OCI-M1 (cell line): ENCODE measurements around the gene KLF14.
A peak's percentile ranks its signal among the peaks of the same experiment; 100 is the strongest.
"Not testable (repeated sequence)": the region's sequence is repeated elsewhere in the genome, so short reads cannot be mapped to it uniquely, and the experiment has no call there.

Experiments used
- DNase-seq: peaks from one replicate; lab custom pipeline; 2025; lab: John Stamatoyannopoulos, UW

KLF14 gene

GRCh38 chr7:130733931-130734814, at the start of gene KLF14:
Gene KLF14 (minus strand): TSS chr7:130734207. CDS start chr7:130734033, 174 bp downstream.
- peak; percentile 35 for DNase-seq

- DNase-seq = no peak
Observed at GRCh38 chr7:130781346-130781745, 47.3 kb upstream of the KLF14 start.

- no peak for DNase-seq
Observed at GRCh38 chr7:130777426-130777825, 43.4 kb upstream of the KLF14 start.

- DNase-seq = not testable (repeated sequence)
Observed at GRCh38 chr7:130772456-130772855, 38.4 kb upstream of the KLF14 start.

GRCh38 chr7:130768854-130769253, 34.8 kb upstream of the KLF14 start:
- DNase-seq = no peak

- DNase-seq = not testable (repeated sequence)
Observed at GRCh38 chr7:130764569-130764968, 30.6 kb upstream of the KLF14 start.

- DNase-seq = peak; percentile 60
Observed at GRCh38 chr7:130758429-130759056, 24.5 kb upstream of the KLF14 start.

- DNase-seq = no peak
Observed at GRCh38 chr7:130756316-130756715, 22.3 kb upstream of the KLF14 start.

GRCh38 chr7:130752424-130752823, 18.4 kb upstream of the KLF14 start:
- DNase-seq = no peak

- no peak for DNase-seq
Observed at GRCh38 chr7:130750755-130751154, 16.7 kb upstream of the KLF14 start.

- no peak for DNase-seq
Observed at GRCh38 chr7:130748531-130749389, 14.8 kb upstream of the KLF14 start.

- peak; percentile 24 for DNase-seq
Observed at GRCh38 chr7:130741331-130741995, 7.5 kb upstream of the KLF14 start.

GRCh38 chr7:130740606-130741005, 6.6 kb upstream of the KLF14 start:
- no peak for DNase-seq

GRCh38 chr7:130736298-130736900, 2.4 kb upstream of the KLF14 start:
- no peak for DNase-seq

GRCh38 chr7:130734815-130735716, 1.1 kb upstream of the KLF14 start:
- DNase-seq = peak; percentile 35

- DNase-seq = no peak
Observed at GRCh38 chr7:130732980-130733930, 752 bp downstream of the KLF14 start.

GRCh38 chr7:130723784-130724183, 10.2 kb downstream of the KLF14 start:
- no peak for DNase-seq

- DNase-seq = peak; percentile 84
Observed at GRCh38 chr7:130721486-130722277, 12.3 kb downstream of the KLF14 start.
